Smooth muscle cell (in vitro differentiated cells): ENCODE results near the gene MED27. TPM values are rescaled to one million over a fixed set of nuclear protein-coding genes. Genes with fewer than 3 reads are reported as not detected.
"Not testable (repeated sequence)": the region's sequence is repeated elsewhere in the genome, so short reads cannot be mapped to it uniquely, and the experiment has no call there.

Experiments used
- DNase-seq: peaks from one replicate; lab custom pipeline; 2025; ENCODE audit not compliant: unreplicated experiment; lab: John Stamatoyannopoulos, UW
- H2AFZ ChIP-seq: fragments of 200-600 bp; sonication (generic); 2 replicates; pipeline ENCODE4 v1.6.0; 2016; ENCODE audit warnings: antibody characterized with exemption, low read depth, mild to moderate bottlenecking
- H3F3A ChIP-seq: fragments of 200-600 bp; sonication (generic); 2 replicates; pipeline ENCODE4 v1.6.0; 2017; ENCODE audit warnings: antibody characterized with exemption, low read depth
- H3K27ac ChIP-seq: fragments of 200-600 bp; sonication (generic); 2 replicates; pipeline ENCODE4 v1.5.1; 2016; ENCODE audit warnings: low read depth, mild to moderate bottlenecking
- H3K27me3 ChIP-seq: fragments of 200-600 bp; sonication (generic); 2 replicates; pipeline ENCODE4 v1.6.1; 2016; ENCODE audit warnings: low read depth, mild to moderate bottlenecking
- H3K36me3 ChIP-seq: fragments of 200-600 bp; sonication (generic); 2 replicates; pipeline ENCODE4 v1.5.1; 2016; ENCODE audit warnings: low read depth
- H3K4me1 ChIP-seq: fragments of 200-600 bp; sonication (generic); 2 replicates; pipeline ENCODE4 v1.5.1; 2016; ENCODE audit warnings: low read depth
- H3K4me2 ChIP-seq: fragments of 200-600 bp; sonication (generic); 2 replicates; pipeline ENCODE4 v1.6.0; 2016; ENCODE audit warnings: mild to moderate bottlenecking
- H3K4me3 ChIP-seq: fragments of 200-600 bp; sonication (generic); 2 replicates; pipeline ENCODE4 v1.5.1; 2016; ENCODE audit warnings: mild to moderate bottlenecking
- H3K79me2 ChIP-seq: fragments of 200-600 bp; sonication (generic); 2 replicates; pipeline ENCODE4 v1.6.0; 2016; ENCODE audit warnings: low read depth, mild to moderate bottlenecking
- H3K9ac ChIP-seq: fragments of 200-600 bp; sonication (generic); 2 replicates; pipeline ENCODE4 v1.6.0; 2016; ENCODE audit warnings: low read depth
- H3K9me3 ChIP-seq: fragments of 200-600 bp; sonication (generic); replicated peaks from 2 replicates; pipeline ENCODE4 v1.5.1; 2016; ENCODE audit warnings: low read depth
- H4K20me1 ChIP-seq: fragments of 200-600 bp; sonication (generic); 2 replicates; pipeline ENCODE4 v1.6.0; 2016; ENCODE audit warnings: low read depth
- WGBS: methylation state at CpG from one replicate; pipeline ENCODE4 v1.1.7; 2016; ENCODE audit warnings: low lambda C conversion rate; 5-methylcytosine and 5-hydroxymethylcytosine counted together
- polyA plus RNA-seq: library from polyadenylated mRNA; unstranded; fragments of >200 nt; fragmentation: Nextera tagmentation; extraction: Ambion mirVana; gene quantifications from 2 replicates; pipeline ENCODE4 v1.2.1, GENCODE V29; 2016
- total RNA-seq: library from RNA; depleted of rRNA; stranded (reverse); fragments of >200 nt; gene quantifications from 2 replicates; pipeline ENCODE4 v1.2.3, GENCODE V29; 2014
- TF ChIP-seq, protein P1 (sequence below): fragments of 200-600 bp; sonication (generic); IDR thresholded peaks from 2 replicates; pipeline ENCODE4 v1.5.1; 2017; ENCODE audit warnings: borderline replicate concordance, mild to moderate bottlenecking, antibody characterized with exemption; ENCODE audit not compliant: insufficient read depth, poor library complexity, severe bottlenecking

Gene MED27
- total and polyA plus RNA-seq, 2 experiments from 2014 or later = 24.0 to 50.0 TPM

DNA sequence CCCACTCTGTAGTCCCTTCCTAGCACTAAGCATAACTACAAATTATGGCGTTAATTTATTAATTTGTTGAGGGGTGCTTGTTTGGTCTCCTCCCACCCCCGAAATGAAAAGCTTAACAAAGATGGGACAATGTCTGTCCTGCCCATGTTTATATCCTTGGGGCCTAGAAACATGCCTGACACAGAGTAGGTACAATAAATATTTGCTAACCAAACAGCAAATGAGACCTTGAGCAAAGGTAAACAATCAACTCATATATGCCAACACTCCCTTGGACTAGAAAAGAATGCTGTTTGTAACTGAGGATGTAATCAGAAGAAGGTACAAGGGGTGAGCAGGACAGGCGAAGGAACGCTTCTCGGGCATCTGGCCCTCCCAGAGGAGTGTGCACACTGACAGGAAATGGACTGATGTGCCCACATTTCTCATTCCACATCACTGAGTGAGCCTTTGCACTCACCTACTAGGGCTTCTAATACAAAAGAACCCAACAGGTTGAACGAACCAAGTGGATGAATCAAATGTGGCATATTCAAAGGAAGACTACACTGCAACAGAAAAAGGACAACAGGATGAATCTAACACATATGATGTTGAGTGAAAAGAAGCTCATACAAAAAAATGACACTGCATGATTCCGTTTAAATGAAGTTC lies 66.8 kb downstream of the MED27 start:
- no peaks in the 10 kb centered on the region for H3K9me3 ChIP-seq
- TF ChIP-seq, protein P1, sequence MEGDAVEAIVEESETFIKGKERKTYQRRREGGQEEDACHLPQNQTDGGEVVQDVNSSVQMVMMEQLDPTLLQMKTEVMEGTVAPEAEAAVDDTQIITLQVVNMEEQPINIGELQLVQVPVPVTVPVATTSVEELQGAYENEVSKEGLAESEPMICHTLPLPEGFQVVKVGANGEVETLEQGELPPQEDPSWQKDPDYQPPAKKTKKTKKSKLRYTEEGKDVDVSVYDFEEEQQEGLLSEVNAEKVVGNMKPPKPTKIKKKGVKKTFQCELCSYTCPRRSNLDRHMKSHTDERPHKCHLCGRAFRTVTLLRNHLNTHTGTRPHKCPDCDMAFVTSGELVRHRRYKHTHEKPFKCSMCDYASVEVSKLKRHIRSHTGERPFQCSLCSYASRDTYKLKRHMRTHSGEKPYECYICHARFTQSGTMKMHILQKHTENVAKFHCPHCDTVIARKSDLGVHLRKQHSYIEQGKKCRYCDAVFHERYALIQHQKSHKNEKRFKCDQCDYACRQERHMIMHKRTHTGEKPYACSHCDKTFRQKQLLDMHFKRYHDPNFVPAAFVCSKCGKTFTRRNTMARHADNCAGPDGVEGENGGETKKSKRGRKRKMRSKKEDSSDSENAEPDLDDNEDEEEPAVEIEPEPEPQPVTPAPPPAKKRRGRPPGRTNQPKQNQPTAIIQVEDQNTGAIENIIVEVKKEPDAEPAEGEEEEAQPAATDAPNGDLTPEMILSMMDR = no peak
- H3K4me1 ChIP-seq = no peaks in the 10 kb centered on the region
- H3K36me3 ChIP-seq = no peaks in the 10 kb centered on the region
- 96% methylated on average over 7 of the region's 7 CpGs for WGBS
- H3K9ac ChIP-seq = no peak overlapping the region
- H3K27ac ChIP-seq = no peak overlapping the region
- no peaks in the 10 kb centered on the region for H3K27me3 ChIP-seq
- H4K20me1 ChIP-seq = peaks cover 69% of the 10 kb centered on the region
- H3K4me2 ChIP-seq = no peak overlapping the region
- H3K4me3 ChIP-seq = no peak overlapping the region
- H3F3A ChIP-seq = peaks cover 5% of the 10 kb centered on the region
- peaks cover 12% of the 10 kb centered on the region for H3K79me2 ChIP-seq
- H2AFZ ChIP-seq = no peak overlapping the region
- no peak for DNase-seq

DNA sequence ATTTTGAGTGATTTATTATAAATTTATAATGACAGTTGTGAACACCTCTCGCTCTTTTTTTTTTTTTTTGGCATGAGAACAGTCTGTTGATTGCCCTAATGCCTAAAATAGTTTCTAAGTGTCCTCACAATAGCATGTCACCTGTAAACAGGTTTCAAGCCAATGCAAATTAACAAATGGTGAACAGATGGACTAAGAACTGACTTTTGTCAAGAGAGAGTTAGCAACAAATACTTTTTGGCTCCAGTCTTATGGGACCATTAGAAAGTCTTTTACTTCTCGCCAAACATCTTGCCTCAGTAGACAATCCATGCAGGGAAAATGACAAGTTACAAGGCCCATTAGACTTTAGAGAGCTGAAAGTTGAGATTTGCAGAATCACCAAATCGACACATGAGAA lies 67.8 kb downstream of the MED27 start:
- H3K4me2 ChIP-seq = no peak overlapping the region
- peaks cover 70% of the 10 kb centered on the region for H4K20me1 ChIP-seq
- no peak overlapping the region for H3K4me3 ChIP-seq
- TF ChIP-seq, protein P1 = no peak
- no peak for DNase-seq
- no peaks in the 10 kb centered on the region for H3K9me3 ChIP-seq
- no peaks in the 10 kb centered on the region for H3K36me3 ChIP-seq
- no peak overlapping the region for H3K27ac ChIP-seq
- H3K4me1 ChIP-seq = peaks cover 6% of the 10 kb centered on the region
- peaks cover 5% of the 10 kb centered on the region for H3F3A ChIP-seq
- no peak overlapping the region for H2AFZ ChIP-seq
- 99% methylated on average over 3 of the region's 3 CpGs for WGBS
- peaks cover 6% of the 10 kb centered on the region for H3K79me2 ChIP-seq
- no peak overlapping the region for H3K9ac ChIP-seq
- no peaks in the 10 kb centered on the region for H3K27me3 ChIP-seq

DNA sequence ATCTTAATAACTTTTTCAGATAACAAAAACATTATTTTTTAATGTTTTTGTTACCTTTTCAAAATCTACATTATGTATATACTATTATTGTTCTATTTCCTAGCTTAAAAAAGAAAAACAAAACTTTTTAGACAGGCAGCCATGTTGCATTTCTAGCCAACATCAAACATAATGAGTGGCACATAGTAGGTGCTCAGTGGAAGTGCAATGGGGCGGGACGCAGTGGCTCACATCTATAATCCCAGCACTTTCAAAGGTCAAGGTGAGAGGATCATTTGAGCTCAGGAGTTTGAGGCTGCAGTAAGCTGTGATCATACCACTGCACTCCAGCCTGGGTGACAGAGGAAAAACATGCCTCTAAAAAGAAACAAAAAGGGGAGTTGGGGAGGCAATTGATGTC lies 68.4 kb downstream of the MED27 start:
- Histone ChIP-seq H3K4me1 (peaks cover 6% of the 10 kb centered on the region), H3K9ac (no peak overlapping the region), H2AFZ (no peak overlapping the region), H3F3A (peaks cover 5% of the 10 kb centered on the region), H4K20me1 (peaks cover 70% of the 10 kb centered on the region), H3K36me3 (no peaks in the 10 kb centered on the region), H3K27me3 (no peaks in the 10 kb centered on the region), H3K27ac (no peak overlapping the region), H3K4me2 (no peak overlapping the region), H3K9me3 (no peaks in the 10 kb centered on the region), H3K79me2 (peaks cover 5% of the 10 kb centered on the region), H3K4me3 (no peak overlapping the region)
- TF ChIP-seq, protein P1 = no peak
- 98% methylated on average over 2 of the region's 2 CpGs for WGBS
- DNase-seq = no peak

DNA sequence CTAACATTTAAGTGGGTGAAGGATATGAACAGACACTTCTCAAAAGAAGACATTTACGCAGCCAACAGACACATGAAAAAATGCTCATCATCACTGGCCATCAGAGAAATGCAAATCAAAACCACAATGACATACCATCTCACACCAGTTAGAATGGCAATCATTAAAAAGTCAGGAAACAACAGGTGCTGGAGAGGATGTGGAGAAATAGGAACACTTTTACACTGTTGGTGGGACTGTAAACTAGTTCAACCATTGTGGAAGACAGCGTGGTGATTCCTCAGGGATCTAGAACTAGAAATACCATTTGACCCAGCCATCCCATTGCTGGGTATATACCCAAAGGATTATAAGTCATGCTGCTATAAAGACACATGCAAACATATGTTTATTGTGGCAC lies 69.5 kb downstream of the MED27 start:
- not testable (repeated sequence) for H3K4me2 ChIP-seq, H3K27me3 ChIP-seq, H3K9me3 ChIP-seq, H3K79me2 ChIP-seq, H3K27ac ChIP-seq, H2AFZ ChIP-seq, H3K4me3 ChIP-seq, H3K9ac ChIP-seq, DNase-seq, H3F3A ChIP-seq, H3K36me3 ChIP-seq
- 89% methylated on average over 2 of the region's 2 CpGs for WGBS
- Histone ChIP-seq H3K4me1 (peaks cover 11% of the 10 kb centered on the region), H4K20me1 (peaks cover 70% of the 10 kb centered on the region)
